HepG2 (cell line): Measurements from ENCODE around the gene ZNF813. TPM values are rescaled to one million over a fixed set of nuclear protein-coding genes. Genes with fewer than 3 reads are reported as not detected.

ENCODE experiments used
- AKNA ChIP-seq: sonication (generic); formaldehyde crosslinking; IDR thresholded peaks from 2 replicates; pipeline ENCODE4 v1.4.0; 2020; ENCODE audit warnings: missing genetic modification reagents, borderline replicate concordance
- BRD4 ChIP-seq: sonication (generic); formaldehyde crosslinking; IDR thresholded peaks from 2 replicates; pipeline ENCODE4 v1.4.0; 2020; ENCODE audit warnings: missing genetic modification reagents
- FOXA3 ChIP-seq: IDR thresholded peaks from 2 replicates; pipeline ENCODE4 v1.6.1; 2016; ENCODE audit warnings: missing genetic modification reagents, missing compliant biosample characterization
- ISL2 ChIP-seq: sonication (generic); formaldehyde crosslinking; IDR thresholded peaks from 2 replicates; pipeline ENCODE4 v1.5.0; 2020; ENCODE audit warnings: missing genetic modification reagents
- KMT2B ChIP-seq: IDR thresholded peaks from 2 replicates; pipeline ENCODE4 v1.6.1; 2016; ENCODE audit warnings: missing genetic modification reagents, missing compliant biosample characterization
- MXI1 ChIP-seq: IDR thresholded peaks from 3 replicates; pipeline ENCODE4 v1.6.1; 2012; ENCODE audit warnings: low read depth, low read length, inconsistent platforms, borderline replicate concordance
- RFXAP ChIP-seq: sonication (generic); formaldehyde crosslinking; IDR thresholded peaks from 2 replicates; pipeline ENCODE4 v1.4.0; 2020; ENCODE audit warnings: missing genetic modification reagents, borderline replicate concordance
- ZBTB43 ChIP-seq: sonication (generic); formaldehyde crosslinking; conservative IDR thresholded peaks from 2 replicates; pipeline ENCODE4 v1.4.0; 2020; ENCODE audit warnings: missing genetic modification reagents
- polyA plus RNA-seq, 8 experiments: library from polyadenylated mRNA; depleted of rRNA in 3 of 8; stranded (reverse) in 7 of 8; unstranded in 1 of 8; fragments of >200 nt; fragmentation: Illumina TruSeq in 4 of 8; extraction: Trizol in 4 of 8; gene quantifications; 2 replicates each; pipeline versions ENCODE4 v1.2.1 to v1.2.3, GENCODE V29; 2011 to 2016; ENCODE audit warnings: low read depth in 4 of 8, missing spikeins in 1 of 8, mixed read lengths in 1 of 8; ENCODE audit not compliant: insufficient read depth in 1 of 8
- total RNA-seq, 5 experiments: library from RNA; depleted of rRNA; stranded (reverse); fragments of >200 nt; fragmentation: Illumina TruSeq; extraction: Trizol; gene quantifications; 2 replicates each; pipeline ENCODE4 v1.2.3, GENCODE V29; 2016; ENCODE audit warnings: low read depth in 1 of 5
- TF ChIP-seq, protein P1 (sequence below): sonication (generic); formaldehyde crosslinking; IDR thresholded peaks from 2 replicates; pipeline ENCODE4 v1.4.0; 2020; ENCODE audit warnings: missing genetic modification reagents

ZNF813 gene
- total and polyA plus RNA-seq, 2 of the 13 experiments (the other 11 are each of a cell fraction or from before 2014, with no cell fraction given), result 2.1 to 8.9 TPM

GRCh38 chr19:53537121-53537520 is 69.6 kb downstream of the ZNF813 start (continued):
- TF ChIP-seq, protein P1, sequence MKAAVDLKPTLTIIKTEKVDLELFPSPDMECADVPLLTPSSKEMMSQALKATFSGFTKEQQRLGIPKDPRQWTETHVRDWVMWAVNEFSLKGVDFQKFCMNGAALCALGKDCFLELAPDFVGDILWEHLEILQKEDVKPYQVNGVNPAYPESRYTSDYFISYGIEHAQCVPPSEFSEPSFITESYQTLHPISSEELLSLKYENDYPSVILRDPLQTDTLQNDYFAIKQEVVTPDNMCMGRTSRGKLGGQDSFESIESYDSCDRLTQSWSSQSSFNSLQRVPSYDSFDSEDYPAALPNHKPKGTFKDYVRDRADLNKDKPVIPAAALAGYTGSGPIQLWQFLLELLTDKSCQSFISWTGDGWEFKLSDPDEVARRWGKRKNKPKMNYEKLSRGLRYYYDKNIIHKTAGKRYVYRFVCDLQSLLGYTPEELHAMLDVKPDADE, result no peak
- TF ChIP-seq ISL2 (CRISPR knock-in tag), result 0 out of 2 replicates have a peak, but pooled peaks have one; percentile 9
- TF ChIP-seq ZBTB43 (CRISPR knock-in tag), result no peak
- no peak for TF ChIP-seq MXI1
- no peak for TF ChIP-seq AKNA (CRISPR knock-in tag)
- 0 out of 2 replicates have a peak, but pooled peaks have one; percentile 11 for TF ChIP-seq FOXA3 (CRISPR knock-in tag)
- no peak for TF ChIP-seq RFXAP (CRISPR knock-in tag)
- TF ChIP-seq BRD4 (CRISPR knock-in tag), result no peak
- no peak for TF ChIP-seq KMT2B (CRISPR knock-in tag)
- TF ChIP-seq, all 625 proteins: peak for 4
